ENCODE results near the gene ANO1. TPM values are rescaled to one million over a fixed set of nuclear protein-coding genes. Genes with fewer than 3 reads are reported as not detected.
A peak's percentile ranks its signal among the peaks of the same experiment; 100 is the strongest.

ANO1 gene
- total RNA-seq, 2 donors from 2014 or later: 9.8 to 14.2 TPM

DNA sequence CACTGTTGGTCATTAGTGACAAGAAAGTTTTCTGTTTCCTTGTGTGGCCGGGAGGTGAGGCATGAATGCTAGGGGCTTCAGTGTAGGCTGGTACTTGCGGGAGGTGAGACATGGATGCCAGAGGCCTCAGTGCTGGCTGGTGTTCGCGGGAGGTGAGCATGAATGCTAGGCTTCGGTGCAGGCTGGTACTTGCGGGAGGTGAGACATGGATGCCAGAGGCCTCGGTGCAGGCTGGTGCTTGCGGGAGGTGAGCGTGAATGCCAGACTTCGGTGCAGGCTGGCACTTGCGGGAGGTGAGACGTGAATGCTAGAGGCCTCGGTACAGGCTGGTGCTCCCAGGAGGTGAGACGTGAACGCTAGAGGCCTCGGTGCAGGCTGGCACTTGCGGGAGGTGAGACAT lies 48.4 kb downstream of the ANO1 start:
- DNase-seq (no peak), ATAC-seq (no peak)
- intact Hi-C loops (cut with DNase I): no loop called here

DNA sequence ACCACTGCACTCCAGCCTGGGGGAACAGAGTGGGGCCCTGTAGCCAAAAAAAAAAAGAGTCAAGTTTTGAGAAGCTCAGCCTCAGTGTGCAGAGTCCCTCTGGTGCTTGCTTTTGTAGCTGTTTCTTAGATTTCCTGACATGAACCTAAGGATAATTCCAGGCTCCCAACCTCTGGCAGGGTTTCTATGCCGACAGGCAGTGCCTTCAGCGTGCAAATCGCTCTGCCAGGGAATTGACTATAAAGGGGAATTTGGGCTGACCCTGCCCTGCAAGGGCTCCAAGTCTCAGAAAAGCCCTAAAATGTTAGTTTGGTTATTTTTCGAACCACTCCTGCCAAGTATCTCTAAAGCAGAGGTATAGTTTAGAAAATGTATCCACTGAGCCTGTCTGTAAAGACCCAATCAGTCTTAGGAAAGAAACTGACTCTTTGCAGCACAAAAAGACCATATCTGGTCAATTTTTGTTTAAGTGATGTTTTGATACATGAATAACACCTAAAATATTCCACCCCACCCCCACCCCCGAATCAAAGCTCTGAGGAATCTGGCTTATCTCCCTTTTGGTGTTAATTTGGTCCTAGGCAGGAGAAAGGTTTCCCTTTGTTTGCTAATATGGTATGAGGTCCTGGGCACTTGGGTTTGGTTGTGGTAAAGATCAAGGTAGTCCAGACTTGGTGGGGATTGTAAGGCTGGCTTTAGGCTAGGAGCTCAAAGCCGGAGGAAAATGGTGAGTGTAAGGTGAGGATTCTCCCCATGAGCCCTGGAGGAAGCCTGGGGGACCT lies 49.7 kb downstream of the ANO1 start:
- DNase-seq (no peak), ATAC-seq (no peak)
- intact Hi-C loops (cut with DNase I): no loop called here

DNA sequence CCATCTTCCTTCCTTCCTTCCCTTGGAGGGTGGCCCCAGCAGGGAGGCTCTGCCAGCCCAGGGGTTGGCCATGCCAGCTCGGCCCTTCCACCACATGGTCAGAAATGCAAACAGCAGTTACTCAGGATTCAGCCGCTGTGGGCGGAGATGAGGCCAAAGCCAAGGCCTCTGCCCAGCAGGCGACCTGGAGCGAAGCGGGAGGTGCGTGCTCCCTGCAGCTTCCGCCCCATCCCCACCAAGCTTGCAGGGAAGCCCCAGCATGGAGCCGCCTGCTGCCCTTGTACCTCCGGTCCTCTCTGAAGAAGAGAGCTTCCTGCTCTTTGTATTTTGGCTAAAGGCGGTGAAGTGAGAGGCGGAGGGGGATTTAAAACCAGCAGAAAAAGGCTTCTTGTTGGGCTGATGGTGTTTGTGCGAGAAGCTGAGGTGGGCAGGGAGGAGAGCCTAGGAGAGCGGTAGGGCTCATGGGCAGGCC lies 50.4 kb downstream of the ANO1 start:
- ATAC-seq (no peak), DNase-seq (no peak)
- intact Hi-C loops (cut with DNase I): no loop called here

DNA sequence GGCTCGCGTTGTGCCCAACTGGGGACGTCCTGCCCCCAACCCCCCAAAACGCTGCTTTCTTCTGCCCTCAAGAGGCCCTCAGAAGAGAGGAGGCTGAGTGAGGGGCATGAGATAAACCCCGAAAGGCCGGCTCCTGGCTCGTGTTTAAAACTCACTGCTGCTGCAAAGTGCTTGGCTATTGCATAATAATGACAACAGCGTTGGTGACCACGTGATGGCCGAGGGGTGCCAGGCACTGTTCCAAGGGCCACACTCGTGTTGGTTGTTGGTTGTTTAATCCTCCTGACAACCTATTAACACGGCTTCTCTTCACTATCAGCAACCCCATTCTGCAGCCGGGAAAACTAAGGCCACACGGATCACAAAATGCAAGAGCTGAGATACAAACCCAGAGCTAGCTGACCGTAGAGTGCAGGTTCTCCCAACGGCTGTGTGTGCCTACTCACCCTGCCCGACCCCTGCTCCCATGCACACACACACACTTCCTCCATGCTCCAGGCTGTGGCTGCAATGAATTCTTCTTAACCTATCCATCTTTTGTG lies 51.0 kb downstream of the ANO1 start:
- DNase-seq: no peak
- ATAC-seq: no peak
- intact Hi-C loops (cut with DNase I): no loop called here

DNA sequence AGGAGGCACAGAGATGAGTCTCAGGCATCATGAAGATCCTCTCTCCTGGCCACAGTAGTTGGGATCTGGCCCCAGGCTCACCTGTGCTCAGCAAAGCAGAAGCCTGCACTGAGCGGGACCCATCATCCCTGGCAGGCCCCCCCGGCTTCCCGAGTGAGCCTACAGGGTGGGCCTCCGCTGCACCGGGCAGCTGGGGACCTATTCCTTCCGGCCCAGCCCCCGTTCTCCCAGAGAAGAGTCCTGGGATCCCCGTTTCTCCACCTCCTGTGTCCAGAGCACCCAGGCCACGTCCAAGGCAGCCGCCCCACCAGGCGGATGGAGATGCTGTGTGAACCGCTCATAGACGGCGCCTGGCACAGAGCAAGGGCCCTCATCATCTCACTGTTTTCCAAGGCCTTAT lies 52.5 kb downstream of the ANO1 start:
- intact Hi-C loops (cut with DNase I): no loop called here
- ATAC-seq (no peak), DNase-seq (no peak)

DNA sequence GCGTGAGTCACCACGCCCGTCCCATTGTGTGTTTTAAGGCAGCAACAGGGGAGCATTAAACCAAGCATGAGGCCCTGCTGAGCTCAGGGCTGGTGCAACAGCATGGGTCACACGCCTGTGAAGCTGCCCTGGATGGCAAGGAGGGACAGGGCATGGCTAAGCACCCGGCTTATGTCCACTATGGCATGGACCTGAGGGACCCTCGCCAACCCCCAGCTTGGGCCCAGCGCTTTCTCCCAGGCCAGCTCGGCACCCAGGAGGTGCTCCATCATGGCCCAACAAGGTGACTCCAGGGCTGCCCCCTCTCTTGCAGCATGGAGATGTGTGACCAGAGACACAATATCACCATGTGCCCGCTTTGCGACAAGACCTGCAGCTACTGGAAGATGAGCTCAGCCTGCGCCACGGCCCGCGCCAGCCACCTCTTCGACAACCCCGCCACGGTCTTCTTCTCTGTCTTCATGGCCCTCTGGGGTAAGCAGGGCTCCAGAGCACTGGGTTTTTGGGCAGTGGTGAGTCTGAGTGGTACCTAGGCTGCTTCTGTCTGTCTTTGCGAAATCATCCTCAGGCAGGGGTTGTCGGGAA lies 53.6 kb downstream of the ANO1 start:
- DNase-seq (no peak), ATAC-seq (no peak)
- intact Hi-C loops (cut with DNase I): no loop called here

DNA sequence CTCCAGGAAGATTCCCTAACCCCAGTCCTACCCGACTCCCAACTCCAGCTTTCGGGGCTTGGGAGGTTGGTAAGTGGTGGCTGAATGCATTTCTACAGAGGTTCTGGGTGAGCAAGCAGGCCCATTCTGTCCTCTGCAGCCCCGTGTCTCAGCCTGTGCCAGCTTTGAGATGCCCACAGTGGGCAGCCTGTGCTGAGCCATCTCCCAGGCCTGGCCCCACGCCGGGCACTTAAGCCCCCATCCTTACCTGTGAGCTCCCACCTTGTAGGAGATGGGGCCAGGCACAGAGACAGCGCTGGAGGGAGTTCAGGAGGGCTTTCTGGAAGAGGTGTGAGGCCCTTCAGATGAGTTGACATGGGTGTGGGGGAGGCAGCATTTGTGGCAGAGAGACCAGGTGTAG lies 54.5 kb downstream of the ANO1 start:
- ATAC-seq (no peak), DNase-seq (no peak)
- intact Hi-C loops (cut with DNase I): no loop called here

DNA sequence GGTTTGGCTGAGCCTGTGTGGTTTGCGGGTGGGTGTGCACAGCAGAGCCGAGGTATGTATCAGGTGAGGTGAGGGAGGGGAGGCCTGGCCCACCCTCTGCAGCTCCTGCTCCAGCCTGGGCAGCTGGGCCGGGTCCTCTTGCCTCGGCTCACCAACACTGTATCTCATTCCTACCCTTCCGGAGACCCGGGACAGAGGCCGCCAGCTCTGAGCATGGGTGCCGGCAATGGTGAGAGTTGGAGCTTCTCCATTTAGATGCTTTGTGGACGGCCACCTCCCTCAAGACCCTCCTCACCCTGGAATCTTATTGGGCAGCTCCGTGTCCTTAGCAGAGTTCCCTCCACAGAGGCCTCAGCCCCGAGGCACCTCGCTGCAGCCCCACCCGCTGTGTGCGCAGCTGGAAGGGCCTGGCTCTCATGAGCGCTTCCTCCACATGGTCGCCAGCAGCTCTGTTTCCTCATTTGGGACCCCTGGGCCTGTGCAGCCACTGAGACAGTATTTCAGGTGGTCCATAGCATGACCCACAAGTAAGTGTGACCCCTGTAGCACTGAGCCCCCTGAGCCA lies 55.7 kb downstream of the ANO1 start:
- DNase-seq (no peak), ATAC-seq (no peak)
- intact Hi-C loops (cut with DNase I): no loop called here

DNA sequence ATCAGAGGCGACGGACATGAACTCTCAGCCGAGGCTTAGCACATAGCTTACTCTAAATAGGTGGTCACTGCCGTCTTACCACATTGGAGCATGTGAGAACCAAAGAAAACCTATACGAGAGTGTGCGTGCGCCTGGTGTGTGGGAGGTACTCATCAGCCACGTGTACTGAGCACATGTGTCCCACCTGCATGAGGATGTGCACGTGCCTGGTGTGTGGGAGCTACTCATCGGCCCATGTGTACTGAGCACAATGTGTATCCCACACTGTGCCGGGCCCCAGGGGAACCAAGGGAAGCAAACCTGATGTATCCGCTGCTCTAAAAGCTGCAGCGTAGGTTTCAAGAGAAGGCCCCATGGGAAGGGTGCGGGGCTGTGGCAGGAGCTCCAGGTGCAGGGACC lies 56.4 kb downstream of the ANO1 start:
- DNase-seq (no peak), ATAC-seq (no peak)
- intact Hi-C loops (cut with DNase I): no loop called here

DNA sequence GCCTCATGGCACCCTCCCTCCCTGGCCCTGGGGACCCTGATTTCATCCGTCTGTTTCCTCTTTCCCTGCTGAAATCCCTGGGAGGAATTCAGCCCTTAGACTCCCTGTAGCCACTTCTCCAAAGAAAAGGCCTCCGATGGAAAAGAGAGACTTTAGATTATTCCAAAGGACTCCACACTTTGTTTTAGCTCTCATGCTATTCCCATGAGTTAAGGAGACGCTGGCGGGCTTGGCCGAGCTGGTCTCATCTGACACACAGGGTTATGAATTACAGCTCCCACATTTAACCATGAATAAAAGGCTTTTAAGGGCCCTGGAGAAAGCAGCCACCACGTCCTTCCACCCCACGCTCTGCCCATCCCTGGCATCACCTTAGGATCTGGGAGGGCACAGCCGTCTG lies 57.0 kb downstream of the ANO1 start:
- intact Hi-C loops (cut with DNase I): no loop called here
- DNase-seq (no peak), ATAC-seq (peak in 1 of 2 donors; percentile 4)

DNA sequence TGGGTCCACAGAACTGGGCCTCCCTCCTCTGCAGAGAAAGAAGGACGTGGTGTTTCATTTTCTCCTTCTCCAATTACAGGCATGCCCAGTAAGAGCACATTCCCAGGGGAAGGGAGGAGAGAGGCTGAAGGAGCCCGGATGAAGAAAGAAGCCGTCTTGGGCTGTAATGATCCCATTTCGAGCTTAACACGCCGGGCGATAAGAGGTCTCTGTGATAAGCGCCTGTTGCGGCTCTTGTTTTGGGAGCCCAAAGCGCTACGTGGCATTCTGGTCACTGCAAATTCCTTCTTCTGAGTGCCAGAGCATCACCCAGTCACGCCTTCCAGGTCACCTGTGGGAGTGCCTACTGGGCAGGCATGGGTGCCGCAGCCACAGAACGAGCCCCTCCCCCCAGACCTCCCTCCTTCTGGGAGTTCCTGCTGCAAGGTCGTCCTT lies 57.5 kb downstream of the ANO1 start:
- DNase-seq (no peak), ATAC-seq (peak; percentile 55 to 82)
- intact Hi-C loops (cut with DNase I): no loop called here

DNA sequence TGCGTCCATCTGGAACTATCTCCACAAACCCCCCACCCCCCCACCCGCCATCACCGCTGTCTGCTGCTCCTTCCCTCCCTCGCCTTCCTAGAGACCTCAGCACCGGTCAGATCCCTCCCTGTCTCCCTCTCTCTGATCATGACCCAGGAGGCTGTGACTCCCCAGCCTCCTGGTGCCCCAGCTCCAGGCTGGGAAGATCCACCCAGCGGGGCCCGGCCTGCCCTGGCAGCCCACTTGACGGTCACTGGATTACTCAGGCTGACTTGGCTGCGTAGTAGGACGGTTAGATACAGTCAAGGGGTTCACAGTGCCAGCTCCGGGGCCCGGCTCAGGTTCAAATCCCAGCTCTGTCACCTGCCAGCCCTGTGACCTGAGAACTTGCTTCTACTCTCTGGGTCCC lies 59.3 kb downstream of the ANO1 start:
- ATAC-seq (no peak), DNase-seq (no peak)
- intact Hi-C loops (cut with DNase I): no loop called here

DNA sequence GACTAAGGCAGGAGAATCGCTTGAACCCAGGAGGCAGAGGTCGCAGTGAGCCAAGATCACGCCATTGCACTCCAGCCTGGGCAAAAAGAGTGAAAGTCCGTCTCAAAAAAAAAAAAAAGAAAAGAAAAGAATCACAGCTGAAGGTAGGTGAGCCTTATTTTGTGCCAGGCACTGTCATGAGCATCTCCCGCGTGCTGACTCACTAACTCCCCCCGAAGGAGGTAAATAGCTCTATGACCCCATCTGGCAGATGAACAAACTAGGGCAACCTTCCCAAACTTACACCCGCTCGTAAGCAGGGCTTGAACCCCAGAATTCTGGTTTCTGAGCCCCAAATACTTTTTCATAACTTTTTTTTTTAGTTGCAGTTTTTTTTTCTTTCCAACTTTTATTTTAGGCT lies 60.3 kb downstream of the ANO1 start:
- intact Hi-C loops (cut with DNase I): no loop called here
- ATAC-seq (no peak), DNase-seq (no peak)

DNA sequence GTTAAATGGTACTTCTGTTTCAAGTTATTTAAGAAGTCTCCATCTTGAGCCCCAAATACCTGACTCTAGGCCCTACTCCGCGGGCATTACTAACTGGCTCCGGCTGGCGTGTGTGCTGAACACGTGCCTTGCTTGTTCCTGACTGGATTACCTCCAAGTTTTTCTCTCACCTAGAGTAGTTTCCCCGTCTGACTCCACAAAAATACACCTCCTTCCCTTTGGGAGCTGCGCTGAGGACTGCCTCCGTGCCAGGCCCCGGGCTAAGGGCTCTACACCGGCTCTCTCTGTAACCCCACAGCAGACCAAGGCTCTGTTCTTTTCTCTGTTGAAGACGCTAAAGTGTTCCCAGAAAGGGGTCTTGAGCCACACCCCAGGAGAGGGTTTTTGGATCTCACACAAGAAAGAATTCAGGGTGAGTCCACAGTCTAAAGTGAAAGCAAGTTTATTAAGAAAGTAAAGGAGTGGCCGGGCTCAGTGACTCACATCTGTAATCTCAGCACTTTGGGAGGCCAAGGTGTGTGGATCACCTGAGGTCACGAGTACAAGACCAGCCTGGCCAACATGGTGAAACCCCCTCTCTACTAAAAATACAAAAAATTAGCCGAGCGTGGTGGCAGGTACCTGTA lies 61.8 kb downstream of the ANO1 start:
- DNase-seq (no peak), ATAC-seq (no peak)
- intact Hi-C loops (cut with DNase I): no loop called here

DNA sequence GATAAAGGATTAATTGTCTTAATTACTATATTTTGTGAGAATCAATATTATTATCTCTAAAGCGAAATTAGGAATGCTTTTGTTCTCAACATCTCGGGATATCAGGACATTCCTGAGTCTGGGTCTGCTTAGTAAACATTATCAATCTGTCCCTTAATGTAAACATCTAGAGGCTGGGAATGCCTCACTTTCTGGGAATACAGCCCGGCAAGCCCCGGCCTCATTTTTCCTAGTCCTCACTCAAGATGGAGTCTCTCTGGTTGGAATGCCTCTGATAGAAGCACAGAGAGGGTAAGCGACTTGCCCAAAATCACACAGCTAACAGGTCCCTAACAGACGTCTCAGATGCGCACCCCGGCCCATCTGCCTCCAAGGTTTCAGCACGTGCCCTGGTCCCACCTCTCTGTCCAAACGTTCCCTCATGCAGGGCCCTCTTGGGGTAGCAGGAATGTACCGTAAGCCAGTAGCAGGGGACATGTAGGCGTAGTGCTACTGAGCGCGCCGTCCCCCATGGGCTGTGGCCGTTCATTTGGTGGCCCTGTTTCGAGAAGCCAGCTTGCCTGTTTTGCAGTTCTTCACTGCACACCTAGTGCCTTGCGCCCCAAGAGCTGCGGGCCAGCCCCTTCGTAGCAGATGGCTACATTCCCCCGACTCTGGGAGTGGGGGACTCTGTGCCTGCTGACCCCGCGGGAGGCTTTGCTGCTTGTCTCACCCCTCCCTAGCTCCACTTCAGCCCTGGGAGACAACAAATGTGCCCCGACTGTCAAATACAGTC lies 62.8 kb downstream of the ANO1 start:
- DNase-seq: no peak
- no peak for ATAC-seq
- intact Hi-C loops (cut with DNase I): no loop called here

DNA sequence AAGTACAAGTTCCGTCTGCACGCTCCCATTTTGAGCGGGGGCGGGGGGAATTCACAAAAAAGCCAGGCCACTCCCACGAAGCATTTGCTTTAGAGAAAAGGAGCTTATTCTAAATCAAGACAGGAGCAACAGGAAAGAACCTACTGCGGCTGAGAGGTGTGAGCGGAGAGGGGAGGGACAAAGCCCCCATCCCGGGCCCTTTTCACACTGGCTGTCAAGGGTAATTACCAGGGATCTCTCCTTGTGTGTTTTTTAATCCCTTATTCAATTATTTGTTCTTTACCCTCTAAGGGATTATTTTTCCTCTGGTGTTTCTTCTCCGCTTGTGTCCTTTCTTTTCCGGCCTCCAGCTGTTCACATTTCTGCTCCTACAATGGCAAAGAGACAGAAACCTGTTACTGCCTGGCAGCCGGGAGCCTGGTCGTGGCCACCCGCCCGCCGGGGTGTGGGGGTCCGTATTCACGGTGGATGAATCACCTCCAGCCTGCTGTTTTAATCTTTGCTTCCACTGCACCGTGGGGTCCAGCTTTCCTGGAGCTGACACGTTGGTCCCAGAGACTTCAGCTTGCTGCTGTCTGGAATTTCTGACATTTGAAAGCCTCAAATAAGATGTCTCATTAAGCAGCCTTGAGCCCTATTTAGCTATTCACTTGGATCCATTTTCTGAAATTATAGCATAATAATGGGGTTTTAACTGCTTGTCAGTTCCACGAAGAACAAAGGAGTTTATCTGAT lies 63.5 kb downstream of the ANO1 start:
- peak in 1 of 2 donors; percentile 19 for ATAC-seq
- intact Hi-C loops (cut with DNase I): no loop called here
- no peak for DNase-seq

DNA sequence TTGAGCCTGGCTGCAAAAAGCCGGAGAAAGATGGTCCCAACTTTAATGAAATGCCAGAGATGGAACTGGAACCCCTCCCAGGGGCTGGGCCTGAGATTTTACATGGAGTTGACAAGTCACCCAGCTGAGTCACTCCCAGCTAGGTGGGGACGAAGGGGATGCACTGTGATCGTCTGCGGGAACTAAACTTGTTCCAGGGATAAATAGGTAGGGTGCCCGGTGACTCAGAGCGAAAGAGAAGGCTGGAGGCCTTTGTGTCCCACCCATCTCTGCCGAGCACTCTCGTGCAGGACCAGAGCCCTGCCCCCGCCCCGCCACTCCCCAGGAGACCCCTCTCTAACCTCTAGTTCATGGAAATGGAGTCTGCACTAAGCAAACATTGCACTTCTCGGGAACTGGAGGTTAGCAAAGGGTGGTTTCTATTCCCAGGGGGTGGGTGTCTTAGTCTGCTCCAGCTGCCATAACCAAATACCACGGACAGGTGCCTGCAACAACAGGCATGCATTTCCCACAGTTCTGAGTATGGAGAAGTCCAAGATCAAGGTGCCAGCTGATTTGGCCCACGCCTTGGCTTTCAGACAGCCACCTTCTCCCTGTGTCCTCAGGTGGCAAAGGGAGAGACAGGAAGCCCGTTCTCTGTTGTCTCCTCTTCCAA lies 64.2 kb downstream of the ANO1 start:
- ATAC-seq (no peak), DNase-seq (no peak)
- intact Hi-C loops (cut with DNase I): no loop called here

DNA sequence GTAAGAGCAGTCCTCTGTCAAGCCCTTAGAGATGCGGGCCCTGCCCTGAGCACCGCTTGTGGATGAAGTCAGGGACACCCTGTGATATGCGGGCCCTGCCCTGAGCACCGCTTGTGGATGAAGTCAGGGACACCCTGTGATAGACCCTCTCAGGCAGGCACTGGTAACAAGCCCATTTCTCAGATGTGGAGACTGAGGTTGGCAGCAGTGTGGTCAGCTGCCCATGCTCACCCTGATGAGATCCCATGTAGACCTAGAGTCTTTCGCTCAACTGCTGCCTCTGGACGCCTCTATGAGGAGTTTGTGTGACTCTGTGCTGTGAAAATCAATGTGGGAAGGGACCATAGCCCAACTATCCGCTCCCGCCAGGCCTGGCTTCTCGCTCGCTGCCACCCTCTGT lies 66.1 kb downstream of the ANO1 start:
- ATAC-seq (no peak), DNase-seq (no peak)
- intact Hi-C loops (cut with DNase I): no loop called here

All from left cardiac atrium (tissue), 4 donors.